Measurements from ENCODE around the gene MRPL22. TPM values are rescaled to one million over a fixed set of nuclear protein-coding genes. Genes with fewer than 3 reads are reported as not detected.

The MRPL22 gene
- total RNA-seq, 1 experiment from 2014 or later: 77.2 TPM

- H3K18ac ChIP-seq (ENCODE audit: insufficient read length, low read depth, low read length): no peak overlapping the region
- H3K23ac ChIP-seq (ENCODE audit: insufficient read length, low read depth, low read length): no peak overlapping the region
- H3K79me2 ChIP-seq (ENCODE audit: insufficient read depth, low read length): peaks cover 4% of the 10 kb centered on the region
- H3T11ph ChIP-seq (ENCODE audit: low read length): no peak overlapping the region
- no peaks in the 10 kb centered on the region for H4K20me1 ChIP-seq (ENCODE audit: control insufficient read depth, insufficient read depth, insufficient read length)
- H3K27me3 Mint-ChIP-seq (ENCODE audit: low read depth): no peaks in the 10 kb centered on the region
- H2BK120ac ChIP-seq (ENCODE audit: low read depth, low read length, poor library complexity, severe bottlenecking): no peak overlapping the region
- WGBS (ENCODE audit: extremely low coverage, insufficient read length, low lambda C conversion rate): no CpG with 5 or more reads among the region's 3 CpGs
- H3K4me3 Mint-ChIP-seq: no peak overlapping the region
- H2BK12ac ChIP-seq (ENCODE audit: insufficient read length, low read depth, low read length): no peak overlapping the region
- H2BK15ac ChIP-seq (ENCODE audit: low read depth, low read length): no peak overlapping the region
- no peaks in the 10 kb centered on the region for H3K27me3 ChIP-seq (ENCODE audit: insufficient read depth, low read length)
- no peak overlapping the region for H2BK20ac ChIP-seq (ENCODE audit: low read depth, low read length, poor library complexity, severe bottlenecking)
- no peaks in the 10 kb centered on the region; the same call in 1 of the 2 replicates for H3K4me1 ChIP-seq (ENCODE audit: insufficient read depth, low read length)
- H3K4ac ChIP-seq (ENCODE audit: low read depth, low read length): no peak overlapping the region
- no peak for TF ChIP-seq CTCF (conservative IDR thresholded peaks at IDR 0.05)
- no peak overlapping the region for H2AK5ac ChIP-seq (ENCODE audit: insufficient read length, low read length)
- H3K36me3 Mint-ChIP-seq (ENCODE audit: insufficient read depth in 1 of 3, low read depth in 3 of 3): peaks cover 26 to 52% (median 37%) of the 10 kb centered on the region in 3 experiments
- no peaks in the 10 kb centered on the region for H3K9me3 ChIP-seq (ENCODE audit: control insufficient read depth, low read depth, low read length)
- peaks cover 7 to 11% of the 10 kb centered on the region in 2 experiments for H3K4me1 Mint-ChIP-seq
- no peak overlapping the region for H3K4me2 ChIP-seq (ENCODE audit: insufficient read depth, insufficient read length, low read length)
- no peak overlapping the region for H3K14ac ChIP-seq (ENCODE audit: insufficient read depth, low read length)
- peak overlapping the region in 1 of 3 experiments; percentile 11; a peak in 1 of 7 replicates for H3K27ac Mint-ChIP-seq
- no peak for DNase-seq
- no peak overlapping the region for H2BK5ac ChIP-seq (ENCODE audit: insufficient read length, low read length)
- no peaks in the 10 kb centered on the region for H3K79me1 ChIP-seq (ENCODE audit: insufficient read depth, low read depth, low read length, poor library complexity, severe bottlenecking)
- no peak overlapping the region for H4K5ac ChIP-seq (ENCODE audit: insufficient read length, low read depth, low read length)
- no peak overlapping the region for H3K56ac ChIP-seq (ENCODE audit: insufficient read length, low read depth, low read length)
- H3K9ac ChIP-seq (ENCODE audit: extremely low read depth, insufficient read length, low read length): no peak overlapping the region
- no peak overlapping the region for H2AFZ ChIP-seq (ENCODE audit: low read length)
- H4K8ac ChIP-seq (replicated peaks; ENCODE audit: insufficient read length, low read depth, low read length): no peak overlapping the region
- peaks cover 5% of the 10 kb centered on the region for H3K23me2 ChIP-seq (ENCODE audit: insufficient read length, low read depth, low read length, poor library complexity, severe bottlenecking)
- no peaks in the 10 kb centered on the region for H3K9me3 Mint-ChIP-seq
- H3K27ac ChIP-seq (ENCODE audit: insufficient read length, low read depth, low read length): no peak overlapping the region
- no peak overlapping the region for H4K91ac ChIP-seq (ENCODE audit: insufficient read length, low read depth, low read length)
Observed at GRCh38 chr5:154933537-154933936, 7.3 kb upstream of the MRPL22 start.
